NCI-H510A treated with DMSO at 0.1 percent for 48 hours (cell line): ENCODE results near the gene COLEC12.

Experiments used
- DNase-seq: peaks from one replicate; lab custom pipeline; 2025; lab: John Stamatoyannopoulos, UW

COLEC12 gene

DNA sequence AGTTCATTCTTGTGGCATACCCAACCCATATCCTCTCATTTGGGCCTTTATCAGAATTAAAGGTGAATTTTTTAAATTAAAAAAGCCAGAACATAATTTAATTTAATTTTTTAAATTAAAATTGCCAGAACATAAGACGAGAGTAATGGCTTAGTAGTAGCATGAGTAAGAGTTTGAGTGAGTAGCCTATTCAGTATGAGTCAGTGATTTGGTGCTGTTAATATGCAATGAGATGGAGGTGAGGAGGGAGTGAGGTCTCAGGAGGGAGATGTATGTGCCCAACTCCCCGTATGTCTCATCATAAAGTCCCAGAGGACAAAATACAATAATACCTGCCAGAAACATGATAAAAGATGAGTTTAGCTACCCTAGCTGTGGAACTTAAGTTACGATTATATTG, 117.4 kb downstream of the COLEC12 start:
- no peak for DNase-seq

- no peak for DNase-seq
Measured at GRCh38 chr18:382423-382984, 118.0 kb downstream of the COLEC12 start.

- no peak for DNase-seq
Measured at GRCh38 chr18:379681-380330, 120.7 kb downstream of the COLEC12 start.

DNA sequence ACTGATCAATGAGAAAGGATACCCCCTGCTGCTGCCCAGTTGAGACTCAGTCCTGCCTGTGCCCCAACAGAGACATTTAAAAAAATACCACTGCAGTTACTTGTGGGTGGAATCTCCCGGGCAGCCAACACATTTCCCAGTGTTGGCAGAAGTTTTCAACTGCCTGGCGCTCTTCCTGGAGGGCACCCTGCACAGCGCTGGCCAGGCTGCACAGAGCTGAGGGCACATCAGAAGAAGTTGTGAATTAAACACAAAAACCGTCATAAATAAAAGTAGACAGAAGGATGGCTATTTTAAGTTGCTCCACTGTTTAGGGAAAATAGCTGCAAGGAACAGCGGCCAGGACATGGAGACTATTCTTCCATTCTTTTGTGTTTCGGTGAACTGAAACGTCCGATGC, 122.4 kb downstream of the COLEC12 start:
- DNase-seq: no peak

GRCh38 chr18:377088-377487, 123.4 kb downstream of the COLEC12 start:
- DNase-seq: no peak

- DNase-seq: no peak
Measured at GRCh38 chr18:376311-376710, 124.2 kb downstream of the COLEC12 start.

GRCh38 chr18:374721-375168, 125.8 kb downstream of the COLEC12 start:
- DNase-seq: no peak

GRCh38 chr18:373780-374179, 126.7 kb downstream of the COLEC12 start:
- no peak for DNase-seq

GRCh38 chr18:371609-371982, 128.9 kb downstream of the COLEC12 start:
- no peak for DNase-seq

DNA sequence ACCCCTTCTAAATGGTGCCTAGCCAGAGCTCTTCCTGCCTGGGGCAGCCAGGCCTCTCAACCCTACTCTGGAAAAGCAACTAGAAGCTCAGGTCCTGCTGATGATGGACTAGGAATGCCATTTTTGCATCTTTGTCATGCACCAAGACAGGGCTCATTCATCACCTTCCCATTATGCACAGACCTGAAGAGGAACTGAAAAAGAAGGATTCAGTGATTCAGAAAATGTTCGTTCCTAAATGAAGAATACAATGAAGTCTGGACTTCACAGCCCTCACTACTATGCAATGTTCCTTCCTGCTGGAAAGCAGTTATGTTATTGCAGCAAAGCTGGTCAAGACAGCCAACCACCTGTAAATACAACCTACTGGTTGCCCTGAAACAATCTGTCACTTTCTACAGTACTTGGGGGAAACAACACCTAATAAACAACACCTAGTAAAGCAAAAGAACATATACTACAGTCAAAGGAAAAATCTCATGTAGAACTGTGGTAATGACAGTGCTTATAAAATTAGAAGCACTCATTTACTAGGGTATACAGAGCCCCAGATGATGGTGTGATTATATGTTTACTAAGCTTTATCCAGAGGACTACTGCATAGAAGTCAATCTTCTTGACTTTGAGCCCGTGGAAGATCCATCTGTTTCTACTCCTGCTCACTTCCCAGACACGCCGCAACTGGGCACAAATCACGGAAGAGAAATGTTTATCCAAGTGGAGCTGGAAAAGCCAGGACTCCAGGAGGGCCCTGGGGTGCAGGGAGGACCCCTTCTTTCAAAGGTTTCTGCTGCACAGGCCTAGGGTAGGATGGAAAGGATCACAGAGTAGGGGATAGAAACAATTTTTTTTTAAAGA, 129.5 kb downstream of the COLEC12 start:
- no peak for DNase-seq

GRCh38 chr18:369224-370015, 131.1 kb downstream of the COLEC12 start:
- no peak for DNase-seq

DNA sequence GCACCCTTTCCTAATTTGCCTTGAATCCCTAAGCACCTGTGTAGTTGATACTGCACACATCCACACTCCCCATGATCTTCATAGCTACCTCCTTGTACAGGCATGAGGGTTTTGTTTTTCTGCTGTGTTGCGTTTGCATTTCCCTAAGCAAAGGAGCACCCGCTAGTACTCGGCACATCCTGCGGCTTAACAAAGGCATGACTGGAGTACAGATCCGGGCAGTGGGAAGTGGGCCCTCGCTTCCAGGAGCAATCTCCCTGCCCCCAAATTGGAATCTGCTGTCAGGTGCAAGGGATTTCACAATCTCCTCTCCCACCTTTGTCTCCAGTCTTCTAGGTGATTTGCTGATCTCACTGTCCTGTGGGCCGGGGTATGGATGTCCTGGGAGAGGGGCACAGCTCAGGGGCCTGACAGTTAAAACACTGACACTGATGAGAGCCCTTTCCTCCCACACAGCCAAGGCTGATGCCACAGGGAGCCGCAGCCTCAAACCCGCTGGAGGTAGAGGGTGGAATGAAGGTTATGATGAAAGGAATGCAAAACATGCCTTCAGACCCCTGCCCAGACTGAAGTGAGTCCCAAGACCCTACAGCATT, 133.9 kb downstream of the COLEC12 start:
- no peak for DNase-seq

GRCh38 chr18:365651-366050, 134.8 kb downstream of the COLEC12 start:
- DNase-seq: no peak

- DNase-seq: no peak
Measured at GRCh38 chr18:364256-364826, 136.2 kb downstream of the COLEC12 start.

GRCh38 chr18:363301-364085, 137.0 kb downstream of the COLEC12 start:
- no peak for DNase-seq

- DNase-seq: no peak
Measured at GRCh38 chr18:362311-363290, 137.9 kb downstream of the COLEC12 start.

- DNase-seq: no peak
Measured at GRCh38 chr18:361941-362310, 138.6 kb downstream of the COLEC12 start.

DNA sequence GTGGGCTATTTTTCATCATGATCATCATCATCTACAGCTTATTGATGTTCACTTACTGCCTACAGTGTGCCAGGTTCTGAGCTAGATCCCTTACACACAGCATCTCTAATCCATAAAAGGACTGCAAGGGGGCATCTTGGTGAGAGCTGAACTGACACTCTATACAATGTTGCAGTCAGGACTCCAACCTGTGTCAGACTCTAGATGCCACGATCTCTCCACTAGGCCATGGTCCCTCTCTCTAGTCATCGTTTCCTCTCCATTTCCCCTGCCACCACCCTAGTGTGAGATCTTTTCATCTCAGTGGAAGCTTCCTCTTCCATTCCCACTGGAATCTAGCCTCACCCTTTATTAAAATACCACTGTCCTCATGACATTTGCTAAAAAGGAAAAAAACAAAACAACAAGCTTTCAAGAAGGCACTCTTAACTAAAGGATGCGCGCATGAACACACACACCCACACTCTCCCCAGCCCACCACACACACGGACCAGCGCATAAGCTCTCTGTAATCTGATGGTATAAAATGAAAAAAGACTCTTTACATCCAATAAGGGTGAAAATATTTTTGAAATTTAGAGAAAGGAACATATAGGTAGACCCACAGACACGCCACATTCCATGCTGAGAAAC, 139.3 kb downstream of the COLEC12 start:
- no peak for DNase-seq

GRCh38 chr18:360676-361075, 139.8 kb downstream of the COLEC12 start:
- no peak for DNase-seq
